Measurements from ENCODE around the gene FLNC.

DNA sequence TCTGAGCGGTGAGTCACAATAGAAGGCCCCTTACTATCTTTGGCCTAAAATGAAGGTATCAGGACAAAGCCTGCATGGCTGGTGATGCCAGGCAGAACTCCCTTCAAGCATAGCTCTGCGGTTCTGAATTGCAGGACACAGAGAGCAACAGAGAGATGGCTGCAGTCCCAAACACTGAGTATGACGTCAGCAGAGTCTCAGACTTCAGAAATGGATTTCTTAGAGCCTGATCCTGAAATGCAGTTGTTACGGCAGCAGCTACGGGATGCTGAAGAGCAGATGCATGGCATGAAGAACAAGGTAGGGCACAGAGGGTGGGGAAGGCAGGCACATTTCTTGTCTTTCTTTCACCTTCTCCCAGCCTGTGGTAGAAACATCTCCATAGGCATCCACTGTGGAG lies 25.0 kb upstream of the FLNC start:
- TF ChIP-seq, protein P1, sequence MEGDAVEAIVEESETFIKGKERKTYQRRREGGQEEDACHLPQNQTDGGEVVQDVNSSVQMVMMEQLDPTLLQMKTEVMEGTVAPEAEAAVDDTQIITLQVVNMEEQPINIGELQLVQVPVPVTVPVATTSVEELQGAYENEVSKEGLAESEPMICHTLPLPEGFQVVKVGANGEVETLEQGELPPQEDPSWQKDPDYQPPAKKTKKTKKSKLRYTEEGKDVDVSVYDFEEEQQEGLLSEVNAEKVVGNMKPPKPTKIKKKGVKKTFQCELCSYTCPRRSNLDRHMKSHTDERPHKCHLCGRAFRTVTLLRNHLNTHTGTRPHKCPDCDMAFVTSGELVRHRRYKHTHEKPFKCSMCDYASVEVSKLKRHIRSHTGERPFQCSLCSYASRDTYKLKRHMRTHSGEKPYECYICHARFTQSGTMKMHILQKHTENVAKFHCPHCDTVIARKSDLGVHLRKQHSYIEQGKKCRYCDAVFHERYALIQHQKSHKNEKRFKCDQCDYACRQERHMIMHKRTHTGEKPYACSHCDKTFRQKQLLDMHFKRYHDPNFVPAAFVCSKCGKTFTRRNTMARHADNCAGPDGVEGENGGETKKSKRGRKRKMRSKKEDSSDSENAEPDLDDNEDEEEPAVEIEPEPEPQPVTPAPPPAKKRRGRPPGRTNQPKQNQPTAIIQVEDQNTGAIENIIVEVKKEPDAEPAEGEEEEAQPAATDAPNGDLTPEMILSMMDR (IDR thresholded peaks at IDR 0.05; ENCODE audit: poor library complexity): no peak
- TF ChIP-seq EZH2 (IDR thresholded peaks at IDR 0.05; ENCODE audit: borderline replicate concordance): no peak
- no peak for TF ChIP-seq EZH2phosphoT487 (IDR thresholded peaks at IDR 0.05; ENCODE audit: low read depth, severe bottlenecking, unreplicated experiment)

Data from hepatocyte (in vitro differentiated cells).